Measurements from ENCODE around the gene LZTR1. TPM values are rescaled to one million over a fixed set of nuclear protein-coding genes. Genes with fewer than 3 reads are reported as not detected.

The LZTR1 gene
- total RNA-seq, 1 donor from 2014 or later, result 93.5 TPM

GRCh38 chr22:20980938-20981722 lies 967 bp upstream of the LZTR1 start:
- no peak for DNase-seq (ENCODE audit: low spot score)

GRCh38 chr22:20982563-20982882 lies 426 bp downstream of the LZTR1 start:
- no peak for DNase-seq (ENCODE audit: low spot score)

GRCh38 chr22:20983081-20983771 lies 1.1 kb downstream of the LZTR1 start:
- no peak for DNase-seq (ENCODE audit: low spot score)

- DNase-seq (ENCODE audit: low spot score), result no peak
These were observed 3.6 kb downstream of the LZTR1 start for GRCh38 chr22:20985720-20986119.

GRCh38 chr22:20986365-20986764 lies 4.3 kb downstream of the LZTR1 start:
- DNase-seq (ENCODE audit: low spot score), result no peak

GRCh38 chr22:20987375-20987774 lies 5.3 kb downstream of the LZTR1 start:
- DNase-seq (ENCODE audit: low spot score), result no peak

- no peak for DNase-seq (ENCODE audit: low spot score)
These were observed 6.7 kb downstream of the LZTR1 start for GRCh38 chr22:20988573-20989322.

- no peak for DNase-seq (ENCODE audit: low spot score)
These were observed 7.4 kb downstream of the LZTR1 start for GRCh38 chr22:20989323-20990138.

- no peak for DNase-seq (ENCODE audit: low spot score)
These were observed 8.4 kb downstream of the LZTR1 start for GRCh38 chr22:20990184-20991180.

- DNase-seq (ENCODE audit: low spot score), result no peak
These were observed 9.4 kb downstream of the LZTR1 start for GRCh38 chr22:20991252-20992055.

GRCh38 chr22:20992056-20992442 lies 10.0 kb downstream of the LZTR1 start:
- no peak for DNase-seq (ENCODE audit: low spot score)

- DNase-seq (ENCODE audit: low spot score), result no peak
These were observed 10.6 kb downstream of the LZTR1 start for GRCh38 chr22:20992456-20993303.

GRCh38 chr22:20993304-20994127 lies 11.4 kb downstream of the LZTR1 start:
- no peak for DNase-seq (ENCODE audit: low spot score)

- no peak for DNase-seq (ENCODE audit: low spot score)
These were observed 12.2 kb downstream of the LZTR1 start for GRCh38 chr22:20994128-20994901.

- no peak for DNase-seq (ENCODE audit: low spot score)
These were observed 12.8 kb downstream of the LZTR1 start for GRCh38 chr22:20994902-20995241.

- DNase-seq (ENCODE audit: low spot score), result no peak
These were observed 13.4 kb downstream of the LZTR1 start for GRCh38 chr22:20995329-20996030.

- DNase-seq (ENCODE audit: low spot score), result no peak
These were observed 13.9 kb downstream of the LZTR1 start for GRCh38 chr22:20996031-20996410.
